Body of pancreas (tissue), 4 donors: ENCODE results near the gene FILIP1L. TPM values are rescaled to one million over a fixed set of nuclear protein-coding genes. Genes with fewer than 3 reads are reported as not detected.
A peak's percentile ranks its signal among the peaks of the same experiment; 100 is the strongest.

Experiments
- ATAC-seq: fragments of 150-250 bp; one replicate; pipeline ENCODE4 v1.9.1; 2016
- DNase-seq, 4 donors: peaks; one replicate each; pipeline ENCODE4 v3.0.0-alpha.2; 2019
- H3K27ac ChIP-seq, 4 donors: fragments of 200-600 bp; sonication (generic); 1 replicate in 3 of 4; 2 replicates in 1 of 4; pipeline versions ENCODE4 v1.5.1 to v1.6.1; 2016 to 2019; ENCODE audit warnings: mild to moderate bottlenecking in 1 of 4, mixed read lengths in 1 of 4, moderate library complexity in 1 of 4
- H3K27me3 ChIP-seq, 2 donors: fragments of 200-600 bp; sonication (generic); one replicate each; pipeline ENCODE4 v1.6.0; 2016; ENCODE audit warnings: mild to moderate bottlenecking in 1 of 2
- H3K36me3 ChIP-seq, 2 donors: fragments of 200-600 bp; sonication (generic); replicated peaks in 1 of 2; 2 replicates each; pipeline ENCODE4 v1.5.1; 2016; ENCODE audit warnings: low read depth in 2 of 2; ENCODE audit not compliant: insufficient read depth in 1 of 2
- H3K4me1 ChIP-seq: fragments of 200-600 bp; sonication (generic); one replicate; pipeline ENCODE4 v1.6.0; 2016
- H3K4me3 ChIP-seq, 2 donors: fragments of 200-600 bp; sonication (generic); 1 replicate in 1 of 2; 2 replicates in 1 of 2; pipeline ENCODE4 v1.5.1; 2016 to 2019
- H3K9me3 ChIP-seq, 3 donors: fragments of 200-600 bp; sonication (generic); 1 replicate in 2 of 3; 2 replicates in 1 of 3; pipeline ENCODE4 v1.5.1; 2016
- POLR2A ChIP-seq, 3 donors: fragments of 450-650 bp; IDR thresholded peaks; one replicate each; pipeline ENCODE4 v1.6.1; 2016; ENCODE audit warnings: antibody characterized with exemption in 3 of 3, mild to moderate bottlenecking in 2 of 3
- WGBS, 2 donors: methylation state at CpG; one replicate each; pipeline ENCODE4 v1.1.5; 2017; 5-methylcytosine and 5-hydroxymethylcytosine counted together
- intact Hi-C: fragments of 100-400 bp; cut with DNase I; formaldehyde crosslinking; loops from one replicate; pipeline ENCODE4 v1.15.1; 2023
- total RNA-seq, 2 donors: library from RNA; depleted of rRNA; stranded (reverse); fragments of >200 nt; gene quantifications; one replicate each; pipeline ENCODE4 v1.1.0, GENCODE V29; 2016
- TF ChIP-seq, protein P1 (sequence below), 7 experiments: fragments of 450-650 bp in 4 of 7; fragments of 200-600 bp in 3 of 7; sonication (generic) in 3 of 7; IDR thresholded peaks; one replicate each; pipeline ENCODE4 v1.5.1; 2016 to 2019; ENCODE audit warnings: antibody characterized with exemption in 7 of 7

Gene FILIP1L
- total RNA-seq, 2 donors from 2014 or later: 27.8 to 47.8 TPM

DNA sequence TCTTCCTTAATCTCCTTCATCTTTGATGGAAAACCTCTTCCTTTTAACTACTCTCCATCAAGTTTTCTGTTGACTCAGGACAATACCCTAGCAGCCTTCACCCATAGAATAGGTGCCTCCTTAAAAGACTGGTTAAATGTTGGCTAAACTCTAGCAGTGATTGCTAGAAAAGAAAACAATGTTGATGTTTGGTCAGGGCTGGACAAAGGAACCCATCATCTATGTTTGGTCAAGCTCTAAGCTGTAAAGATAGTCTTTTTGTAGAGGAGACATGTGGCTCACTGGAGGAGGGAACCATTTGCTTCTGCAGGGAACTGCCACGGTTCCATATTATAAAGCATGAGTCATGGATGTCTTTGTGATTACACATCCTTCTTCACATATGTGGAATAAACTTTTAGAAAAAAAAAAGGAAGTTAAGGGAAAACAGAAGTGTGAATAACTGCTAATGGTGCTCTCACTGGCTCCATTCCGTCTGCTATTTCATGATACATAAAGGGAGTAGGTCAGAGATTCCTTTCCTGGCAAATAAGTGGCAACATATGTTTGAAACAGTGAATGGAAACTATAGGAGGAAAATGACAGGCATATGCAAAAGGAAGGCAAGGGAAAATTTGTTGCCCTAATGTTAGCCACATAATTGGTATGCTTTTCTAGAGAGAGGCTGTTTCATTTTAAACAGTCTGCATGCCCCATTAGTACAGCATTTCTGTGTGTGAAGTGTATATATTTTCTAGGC lies 218.4 kb downstream of the FILIP1L start:
- H3K27me3 ChIP-seq: no peaks in the 10 kb centered on the region
- no peak overlapping the region for H3K4me3 ChIP-seq
- TF ChIP-seq, protein P1, sequence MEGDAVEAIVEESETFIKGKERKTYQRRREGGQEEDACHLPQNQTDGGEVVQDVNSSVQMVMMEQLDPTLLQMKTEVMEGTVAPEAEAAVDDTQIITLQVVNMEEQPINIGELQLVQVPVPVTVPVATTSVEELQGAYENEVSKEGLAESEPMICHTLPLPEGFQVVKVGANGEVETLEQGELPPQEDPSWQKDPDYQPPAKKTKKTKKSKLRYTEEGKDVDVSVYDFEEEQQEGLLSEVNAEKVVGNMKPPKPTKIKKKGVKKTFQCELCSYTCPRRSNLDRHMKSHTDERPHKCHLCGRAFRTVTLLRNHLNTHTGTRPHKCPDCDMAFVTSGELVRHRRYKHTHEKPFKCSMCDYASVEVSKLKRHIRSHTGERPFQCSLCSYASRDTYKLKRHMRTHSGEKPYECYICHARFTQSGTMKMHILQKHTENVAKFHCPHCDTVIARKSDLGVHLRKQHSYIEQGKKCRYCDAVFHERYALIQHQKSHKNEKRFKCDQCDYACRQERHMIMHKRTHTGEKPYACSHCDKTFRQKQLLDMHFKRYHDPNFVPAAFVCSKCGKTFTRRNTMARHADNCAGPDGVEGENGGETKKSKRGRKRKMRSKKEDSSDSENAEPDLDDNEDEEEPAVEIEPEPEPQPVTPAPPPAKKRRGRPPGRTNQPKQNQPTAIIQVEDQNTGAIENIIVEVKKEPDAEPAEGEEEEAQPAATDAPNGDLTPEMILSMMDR (IDR thresholded peaks at IDR 0.05): no peak
- no peak for TF ChIP-seq POLR2A (IDR thresholded peaks at IDR 0.05)
- ATAC-seq: no peak
- 67 to 83% methylated on average over 2 of the region's 2 CpGs for WGBS, 2 donors
- peak overlapping the region in 1 of 4 donors; percentile 45 for H3K27ac ChIP-seq
- H3K36me3 ChIP-seq: no peaks in the 10 kb centered on the region
- peaks cover 4% of the 10 kb centered on the region for H3K4me1 ChIP-seq
- peak in 1 of 4 donors; percentile 17 for DNase-seq
- intact Hi-C loops: no loop called here
- no peaks in the 10 kb centered on the region for H3K9me3 ChIP-seq

DNA sequence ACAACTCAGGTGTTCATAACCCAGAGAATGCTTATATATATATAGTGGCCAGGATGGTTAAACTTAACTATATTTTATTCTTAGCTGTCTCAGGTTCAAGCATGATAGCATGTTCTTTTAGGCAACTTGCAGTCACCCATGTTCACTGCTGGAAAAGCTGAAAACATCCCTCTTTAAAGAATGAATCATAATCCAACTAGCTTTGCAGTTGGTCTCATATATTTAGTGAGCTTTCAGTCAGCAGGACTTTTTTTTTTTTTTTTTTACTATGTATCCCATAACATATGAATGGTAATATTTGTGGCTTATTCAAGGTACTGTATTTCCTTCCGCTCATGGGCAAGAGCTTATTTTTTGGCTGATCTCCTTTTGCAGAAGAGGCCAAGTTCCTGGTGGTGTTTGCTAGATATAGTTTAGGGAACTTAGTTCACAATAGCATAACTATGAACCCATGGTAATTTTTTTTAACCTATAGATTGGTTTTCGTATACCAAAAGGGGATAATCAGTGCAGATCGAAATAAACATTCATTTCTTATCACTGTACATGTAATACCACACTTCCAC lies 219.1 kb downstream of the FILIP1L start:
- 82 to 89% methylated on average over 3 of the region's 3 CpGs for WGBS, 2 donors
- DNase-seq (no peak), ATAC-seq (no peak)
- no peaks in the 10 kb centered on the region for H3K27me3 ChIP-seq
- no peak for TF ChIP-seq POLR2A (IDR thresholded peaks at IDR 0.05)
- TF ChIP-seq, protein P1 (IDR thresholded peaks at IDR 0.05): no peak
- H3K36me3 ChIP-seq: no peaks in the 10 kb centered on the region
- no peak overlapping the region for H3K4me3 ChIP-seq
- H3K4me1 ChIP-seq: no peaks in the 10 kb centered on the region
- no peaks in the 10 kb centered on the region for H3K9me3 ChIP-seq
- peak overlapping the region in 1 of 4 donors; percentile 45 for H3K27ac ChIP-seq
- intact Hi-C loops: no loop called here

DNA sequence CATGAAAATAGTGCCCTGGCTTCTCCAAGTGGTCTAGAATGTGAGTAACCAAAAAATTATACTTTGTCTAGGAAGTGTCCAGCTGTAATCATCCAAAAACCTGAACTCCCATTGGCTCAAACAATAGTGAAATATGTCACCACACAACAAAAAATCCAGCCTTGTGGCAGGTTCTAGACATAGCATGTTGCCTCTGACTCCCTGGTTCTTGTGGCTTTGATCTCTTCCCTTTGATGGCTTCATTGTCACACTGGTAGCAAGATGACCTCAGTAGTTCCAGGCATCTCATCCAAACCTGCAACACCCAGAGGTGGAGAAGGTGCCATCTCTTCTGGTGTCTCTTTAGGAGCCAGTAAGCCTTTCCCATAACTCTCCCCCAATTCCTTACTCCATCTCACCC lies 222.0 kb downstream of the FILIP1L start:
- H3K4me3 ChIP-seq: no peak overlapping the region
- no peaks in the 10 kb centered on the region for H3K36me3 ChIP-seq
- H3K4me1 ChIP-seq: no peaks in the 10 kb centered on the region
- intact Hi-C loops: no loop called here
- no peak overlapping the region for H3K27ac ChIP-seq
- DNase-seq: no peak
- ATAC-seq: no peak
- H3K27me3 ChIP-seq: no peaks in the 10 kb centered on the region
- TF ChIP-seq, protein P1 (IDR thresholded peaks at IDR 0.05): no peak
- no peak for TF ChIP-seq POLR2A (IDR thresholded peaks at IDR 0.05)
- H3K9me3 ChIP-seq: no peaks in the 10 kb centered on the region

DNA sequence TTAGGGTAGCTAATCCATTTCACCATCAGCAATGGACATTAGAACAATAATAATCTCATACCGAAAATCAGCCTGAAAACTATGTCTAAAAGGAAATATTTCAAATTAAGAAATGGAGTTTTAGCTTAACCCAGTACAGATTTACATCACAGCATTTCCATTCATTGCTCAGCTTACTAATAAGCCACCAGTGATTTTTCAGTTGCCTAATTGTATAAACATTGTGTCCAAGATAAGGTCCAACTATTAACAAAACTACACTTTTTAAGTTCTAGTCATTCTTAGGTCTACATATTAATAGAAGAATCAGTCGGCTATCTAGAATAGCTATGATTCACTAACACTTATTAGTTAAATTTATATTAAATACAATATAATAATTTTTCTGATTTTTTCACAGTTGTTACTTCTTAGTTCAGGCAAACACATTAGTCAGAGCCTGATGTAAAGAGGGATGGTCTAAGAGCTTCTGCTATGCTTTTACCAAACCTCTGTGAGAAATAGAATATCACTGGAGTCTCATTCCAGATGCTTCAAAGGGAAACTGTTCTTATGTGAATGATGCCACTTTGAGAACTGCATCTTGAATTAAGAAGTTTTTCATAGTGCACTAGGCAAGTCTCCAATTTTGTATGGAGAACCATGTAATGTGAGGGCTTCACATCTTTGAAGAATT lies 222.6 kb downstream of the FILIP1L start:
- H3K27me3 ChIP-seq: no peaks in the 10 kb centered on the region
- no peak overlapping the region for H3K4me3 ChIP-seq
- DNase-seq (no peak), ATAC-seq (no peak)
- no peaks in the 10 kb centered on the region for H3K9me3 ChIP-seq
- no peak overlapping the region for H3K27ac ChIP-seq
- intact Hi-C loops: no loop called here
- H3K4me1 ChIP-seq: no peaks in the 10 kb centered on the region
- TF ChIP-seq, protein P1 (IDR thresholded peaks at IDR 0.05): no peak
- 91 to 94% methylated on average over 2 of the region's 2 CpGs for WGBS, 2 donors
- no peaks in the 10 kb centered on the region for H3K36me3 ChIP-seq
